Stimulated activated memory B cell treated with anti-CD40 and anti-IgM and Interleukin-4, amounts not matched to agents 10 μg/mL and 1 μg/mL and 100 μg/mL, for 72 hours (primary cell): ENCODE measurements around the gene ISM2.

ENCODE experiments used
- ATAC-seq: fragments of 150-1000 bp; cut with Tn5 transposase; 2 replicates; pipeline ENCODE4 v1.10.0; 2021
- H3K27ac Mint-ChIP-seq: one replicate; pipeline ENCODE4 v1.8.0; 2022; ENCODE audit warnings: mild to moderate bottlenecking, mixed read lengths
- H3K27me3 Mint-ChIP-seq: one replicate; pipeline ENCODE4 v1.8.0; 2022; ENCODE audit warnings: mixed read lengths
- H3K36me3 Mint-ChIP-seq: one replicate; pipeline ENCODE4 v1.8.0; 2022; ENCODE audit warnings: mixed read lengths
- H3K4me1 Mint-ChIP-seq: one replicate; pipeline ENCODE4 v1.8.0; 2022; ENCODE audit warnings: mixed read lengths
- H3K4me3 Mint-ChIP-seq: one replicate; pipeline ENCODE4 v1.8.0; 2022; ENCODE audit warnings: mild to moderate bottlenecking, moderate library complexity, mixed read lengths
- H3K9me3 Mint-ChIP-seq: one replicate; pipeline ENCODE4 v1.8.0; 2022; ENCODE audit warnings: mixed read lengths

The ISM2 gene

DNA sequence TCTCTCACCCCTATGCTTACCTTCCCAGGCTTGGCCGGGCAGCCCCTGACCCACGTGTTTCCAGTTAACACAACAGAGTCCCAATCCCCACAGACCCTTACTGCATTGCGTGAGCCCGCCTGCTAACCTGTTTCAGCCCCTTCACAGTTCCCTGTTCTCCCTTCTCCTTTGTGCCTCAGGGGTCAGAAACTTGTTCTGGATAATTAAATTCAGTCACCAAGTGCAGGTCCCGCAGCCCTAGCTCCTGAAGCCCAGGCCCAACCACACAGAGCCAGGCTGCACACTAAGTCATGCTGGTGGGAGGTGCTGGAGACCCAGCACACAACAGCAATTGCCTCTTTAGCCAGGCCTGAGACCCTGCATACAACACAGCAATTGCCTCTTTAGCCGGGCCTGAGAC is 9.6 kb downstream of the ISM2 start:
- no peak for ATAC-seq
- H3K4me1 Mint-ChIP-seq = no peaks in the 10 kb centered on the region

DNA sequence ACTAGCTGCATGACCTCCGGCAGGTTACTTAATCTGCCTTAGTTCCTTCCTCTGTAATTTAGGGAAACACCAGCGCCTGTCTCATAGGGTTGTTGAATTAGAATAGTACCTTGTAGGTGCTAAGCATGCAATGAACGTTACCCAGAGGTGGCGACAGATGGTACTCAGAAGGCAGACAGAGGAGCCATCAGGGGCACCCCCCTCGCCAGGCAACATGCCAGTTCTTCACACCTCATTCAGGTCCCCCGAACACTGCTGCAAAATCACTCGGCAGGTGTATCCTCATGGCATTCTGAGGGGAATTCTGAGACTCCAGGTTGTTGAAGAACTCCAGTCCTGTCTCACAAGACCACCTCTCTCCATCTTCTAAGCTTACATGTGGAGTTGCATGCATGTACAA is 10.1 kb downstream of the ISM2 start:
- H3K27ac Mint-ChIP-seq = no peak overlapping the region
- no peak overlapping the region for H3K4me3 Mint-ChIP-seq
- no peaks in the 10 kb centered on the region for H3K36me3 Mint-ChIP-seq
- H3K27me3 Mint-ChIP-seq = no peaks in the 10 kb centered on the region
- H3K9me3 Mint-ChIP-seq = no peaks in the 10 kb centered on the region
- no peak for ATAC-seq
- H3K4me1 Mint-ChIP-seq = no peaks in the 10 kb centered on the region

More for the DNA sequence above, 9.6 kb downstream of the ISM2 start:
- no peak overlapping the region for H3K27ac Mint-ChIP-seq
- H3K4me3 Mint-ChIP-seq = no peak overlapping the region
- H3K36me3 Mint-ChIP-seq = no peaks in the 10 kb centered on the region
- H3K9me3 Mint-ChIP-seq = no peaks in the 10 kb centered on the region
- no peaks in the 10 kb centered on the region for H3K27me3 Mint-ChIP-seq

DNA sequence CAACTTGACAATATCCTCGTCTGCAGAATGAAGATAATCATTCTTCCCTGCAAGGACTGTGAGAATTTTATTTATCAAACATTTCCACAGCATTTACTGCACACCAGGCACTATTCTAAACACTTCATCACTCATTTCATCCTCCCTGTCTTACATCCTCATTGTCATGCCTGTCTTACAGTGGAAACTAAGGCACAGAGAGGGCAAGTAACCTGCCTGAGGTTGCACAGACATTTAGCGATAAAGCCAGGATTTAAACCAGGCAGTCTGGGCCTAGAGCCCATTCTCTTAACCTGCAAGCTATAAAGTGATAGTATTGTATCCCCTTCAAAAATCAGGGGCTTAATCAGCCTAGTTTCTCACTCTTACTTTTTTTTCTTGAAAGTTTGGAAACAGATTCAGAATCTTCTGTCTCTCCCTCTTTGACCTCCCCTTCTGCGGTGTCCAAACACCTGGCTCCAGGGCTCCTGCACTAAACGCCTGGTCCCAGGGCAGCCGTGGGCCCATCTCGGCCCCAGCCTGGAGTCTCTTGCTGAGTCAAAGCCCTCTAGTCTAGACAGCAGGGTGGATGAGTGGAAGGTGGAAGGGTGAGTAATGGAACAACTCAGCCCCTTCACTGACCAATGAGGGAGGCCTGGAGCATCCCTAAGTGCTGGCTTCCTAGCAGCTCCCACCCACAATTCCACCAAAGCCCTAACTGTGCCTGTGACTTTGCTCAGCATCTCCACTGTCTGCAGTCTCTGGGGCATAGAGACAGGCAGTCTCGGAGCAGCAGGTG is 12.5 kb downstream of the ISM2 start:
- Mint-ChIP-seq H3K27ac (no peak overlapping the region), H3K4me3 (no peak overlapping the region), H3K4me1 (no peaks in the 10 kb centered on the region), H3K27me3 (no peaks in the 10 kb centered on the region), H3K9me3 (no peaks in the 10 kb centered on the region), H3K36me3 (no peaks in the 10 kb centered on the region)
- ATAC-seq = no peak

DNA sequence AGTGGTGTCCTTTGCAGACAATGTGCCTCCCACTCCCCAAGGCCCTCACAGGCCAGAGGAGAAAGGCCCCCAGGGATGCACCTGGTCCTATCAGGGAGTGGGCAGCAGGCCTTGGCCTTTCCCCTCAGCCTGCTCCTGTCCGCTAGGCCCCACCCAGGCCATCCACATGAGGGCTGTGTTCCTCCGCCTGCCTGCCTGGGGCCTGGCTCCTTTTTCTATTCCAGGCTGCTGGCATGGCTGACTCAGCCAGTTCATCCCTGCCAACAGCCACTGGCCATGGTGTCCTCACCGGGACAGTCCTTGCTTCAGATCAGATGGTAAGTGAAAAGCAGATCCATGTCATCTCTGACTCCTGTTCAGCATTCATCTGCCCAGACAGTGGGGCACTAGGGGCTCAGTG is 13.4 kb downstream of the ISM2 start:
- ATAC-seq = no peak
- Mint-ChIP-seq H3K4me3 (no peak overlapping the region), H3K36me3 (no peaks in the 10 kb centered on the region), H3K27ac (no peak overlapping the region), H3K27me3 (no peaks in the 10 kb centered on the region), H3K9me3 (no peaks in the 10 kb centered on the region), H3K4me1 (no peaks in the 10 kb centered on the region)

DNA sequence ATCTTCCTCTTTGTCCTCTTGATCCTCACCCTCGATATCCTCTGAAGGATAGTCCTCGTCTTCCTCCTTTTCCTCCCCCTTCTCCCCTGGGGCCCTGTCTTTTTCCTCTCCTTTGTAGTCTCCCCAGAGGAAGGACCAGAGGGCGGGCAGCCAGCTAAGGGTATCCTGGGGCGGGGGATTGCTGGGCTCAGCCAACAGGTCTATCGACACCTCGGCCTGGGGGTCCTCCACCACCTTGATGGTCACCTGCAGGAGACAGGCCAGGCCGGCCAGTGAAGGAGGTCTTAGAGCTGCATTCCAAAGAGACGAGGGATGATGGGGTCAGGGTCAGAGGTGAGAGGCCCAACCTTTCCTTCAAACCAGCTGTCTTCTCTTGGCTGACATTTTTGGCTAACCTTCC is 16.2 kb downstream of the ISM2 start:
- H3K4me3 Mint-ChIP-seq = no peak overlapping the region
- H3K9me3 Mint-ChIP-seq = no peaks in the 10 kb centered on the region
- no peaks in the 10 kb centered on the region for H3K27me3 Mint-ChIP-seq
- ATAC-seq = no peak
- peaks cover 7% of the 10 kb centered on the region for H3K4me1 Mint-ChIP-seq
- no peaks in the 10 kb centered on the region for H3K36me3 Mint-ChIP-seq
- H3K27ac Mint-ChIP-seq = no peak overlapping the region

DNA sequence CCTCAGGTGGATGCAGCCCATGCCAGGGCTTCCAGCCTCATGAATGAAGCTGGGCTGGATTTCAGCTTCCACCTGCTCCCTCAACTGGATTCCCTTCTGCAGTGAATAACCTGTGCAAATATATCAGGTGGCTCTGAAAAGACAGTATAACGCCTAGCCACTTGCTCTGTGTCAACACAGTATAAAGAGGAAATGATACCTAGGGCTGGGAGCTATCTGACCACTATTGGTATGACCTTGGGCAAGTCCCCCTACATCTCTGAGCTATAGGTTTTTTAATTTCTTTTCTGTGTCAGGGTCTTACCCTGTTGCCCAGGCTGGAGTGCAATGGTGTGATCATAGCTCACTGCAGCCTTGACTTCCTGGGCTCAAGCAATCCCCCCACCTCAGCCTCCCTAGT is 19.8 kb downstream of the ISM2 start:
- Mint-ChIP-seq H3K27me3 (no peaks in the 10 kb centered on the region), H3K4me3 (no peak overlapping the region)

DNA sequence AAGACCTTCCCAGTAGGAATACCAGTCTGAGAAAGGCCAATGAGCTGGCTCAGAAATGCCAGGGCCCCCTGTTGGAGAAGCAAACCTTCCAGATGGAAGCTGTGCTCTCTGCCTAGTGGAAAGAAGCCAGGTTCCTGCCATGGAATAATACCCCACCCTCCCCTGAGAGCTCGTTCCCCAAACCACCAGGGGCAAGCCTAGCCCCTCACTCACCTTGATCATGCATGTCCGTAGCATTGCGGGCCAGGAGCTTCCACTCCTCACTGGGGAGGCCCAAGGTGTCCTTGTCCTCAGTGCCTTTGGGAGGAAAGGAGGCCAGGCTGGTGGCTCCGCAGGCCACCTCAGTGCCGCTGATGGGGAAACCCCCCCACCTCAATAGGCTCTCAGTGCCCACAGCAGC is 20.6 kb downstream of the ISM2 start:
- H3K27ac Mint-ChIP-seq = no peak overlapping the region
- H3K9me3 Mint-ChIP-seq = no peaks in the 10 kb centered on the region
- no peaks in the 10 kb centered on the region for H3K27me3 Mint-ChIP-seq
- no peak for ATAC-seq
- H3K36me3 Mint-ChIP-seq = no peaks in the 10 kb centered on the region
- H3K4me3 Mint-ChIP-seq = no peak overlapping the region
- peaks cover 7% of the 10 kb centered on the region for H3K4me1 Mint-ChIP-seq

More for the DNA sequence above, 19.8 kb downstream of the ISM2 start:
- no peak overlapping the region for H3K27ac Mint-ChIP-seq
- no peaks in the 10 kb centered on the region for H3K9me3 Mint-ChIP-seq
- peak; percentile 88 for ATAC-seq
- H3K36me3 Mint-ChIP-seq = no peaks in the 10 kb centered on the region
- peaks cover 7% of the 10 kb centered on the region for H3K4me1 Mint-ChIP-seq

DNA sequence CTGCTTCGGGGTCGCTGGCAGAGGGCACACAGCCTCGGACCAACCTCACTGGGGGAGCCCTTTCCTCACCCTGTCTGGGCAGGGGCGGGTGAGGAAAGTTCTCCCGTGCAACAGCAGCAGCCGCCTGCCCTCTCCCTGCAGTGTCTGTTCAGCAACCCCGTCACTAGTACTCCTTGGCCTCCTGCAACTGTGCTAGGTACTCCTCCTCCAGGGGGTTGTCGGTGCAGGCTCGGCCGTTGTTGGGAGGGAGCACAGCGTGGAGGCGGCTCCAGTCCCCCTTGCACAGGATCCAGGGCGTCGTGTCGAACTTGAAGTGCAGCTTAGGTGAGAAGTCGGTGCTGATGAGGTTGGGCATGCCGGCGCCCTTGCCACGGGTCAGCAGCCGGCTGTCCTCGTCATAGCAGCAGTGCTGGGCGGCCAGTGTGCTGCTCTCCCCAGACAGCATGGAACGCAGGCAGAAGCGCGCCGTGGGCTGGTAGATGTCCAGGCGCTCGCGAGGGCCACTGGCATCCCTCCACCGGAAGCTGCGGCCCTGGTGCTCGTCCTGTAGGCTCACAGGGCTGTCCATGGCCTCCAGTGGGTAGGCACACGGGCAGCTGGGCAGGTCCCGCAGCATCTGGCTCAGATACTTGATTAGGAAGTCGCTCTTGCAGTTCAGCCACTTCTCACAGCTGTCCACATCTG is 23.0 kb downstream of the ISM2 start:
- peaks cover 7% of the 10 kb centered on the region for H3K4me1 Mint-ChIP-seq
- no peak for ATAC-seq
- H3K36me3 Mint-ChIP-seq = no peaks in the 10 kb centered on the region
- H3K4me3 Mint-ChIP-seq = no peak overlapping the region
- no peaks in the 10 kb centered on the region for H3K27me3 Mint-ChIP-seq
- H3K9me3 Mint-ChIP-seq = no peaks in the 10 kb centered on the region
- no peak overlapping the region for H3K27ac Mint-ChIP-seq

DNA sequence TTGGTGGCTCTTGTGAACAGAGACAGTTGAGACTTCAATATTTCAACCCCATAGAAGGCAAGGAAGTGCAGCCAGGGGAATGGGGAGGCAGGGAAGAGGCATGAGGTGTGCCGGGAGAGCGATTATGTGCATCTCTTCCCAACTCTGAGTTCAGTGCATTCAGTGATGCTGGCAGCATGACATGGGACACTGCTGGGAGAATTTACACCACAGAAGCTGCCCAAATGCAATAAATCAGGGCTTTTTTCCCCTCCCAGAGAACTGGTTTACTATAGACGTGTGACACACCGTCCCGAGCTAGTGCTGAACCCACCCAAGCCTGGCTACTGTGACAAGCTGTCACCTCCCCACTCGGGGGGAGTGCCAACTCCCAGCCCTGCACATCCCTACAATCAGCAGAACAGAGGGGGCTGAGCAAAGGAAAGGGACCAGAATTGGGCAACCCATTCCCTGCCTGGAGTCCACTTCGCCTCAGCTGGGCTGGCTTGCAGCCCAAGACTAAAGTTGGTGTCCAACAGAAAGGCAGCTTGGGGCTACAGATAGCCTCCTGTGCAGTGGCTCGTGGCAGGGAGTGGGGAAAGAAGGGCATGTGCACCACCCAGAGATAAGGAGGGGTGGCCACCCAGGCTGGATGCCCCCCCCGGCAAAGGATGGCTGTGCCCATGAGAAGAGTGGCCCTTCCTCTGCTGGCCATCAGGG is 24.0 kb downstream of the ISM2 start:
- H3K36me3 Mint-ChIP-seq = peaks cover under 1% of the 10 kb centered on the region
- no peaks in the 10 kb centered on the region for H3K9me3 Mint-ChIP-seq
- peaks cover 7% of the 10 kb centered on the region for H3K4me1 Mint-ChIP-seq
- H3K27ac Mint-ChIP-seq = no peak overlapping the region
- no peak overlapping the region for H3K4me3 Mint-ChIP-seq
- no peaks in the 10 kb centered on the region for H3K27me3 Mint-ChIP-seq
- ATAC-seq = no peak

DNA sequence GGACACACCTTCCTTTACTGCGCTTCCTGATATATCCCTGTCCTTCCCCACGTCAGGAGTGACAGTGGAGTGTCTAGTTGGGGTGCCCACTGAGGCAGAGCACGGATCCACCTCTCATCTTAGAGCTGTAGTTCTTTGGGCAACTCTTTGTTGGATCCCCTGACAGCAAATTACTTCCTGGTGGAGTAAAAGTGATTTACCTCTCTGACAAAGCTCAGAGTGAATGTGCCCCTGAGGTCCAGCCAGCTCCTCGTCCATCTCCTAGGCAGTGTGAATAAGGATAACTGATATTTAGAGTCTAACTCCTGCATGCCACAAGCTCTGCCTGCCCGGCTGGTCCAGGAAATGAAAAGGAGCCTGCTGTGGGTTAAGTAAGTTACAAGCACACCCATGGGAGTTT is 24.7 kb downstream of the ISM2 start:
- Mint-ChIP-seq H3K4me1 (peaks cover 6% of the 10 kb centered on the region), H3K27ac (no peak overlapping the region), H3K4me3 (no peak overlapping the region), H3K36me3 (peaks cover 7% of the 10 kb centered on the region), H3K27me3 (no peaks in the 10 kb centered on the region), H3K9me3 (no peaks in the 10 kb centered on the region)
- no peak for ATAC-seq

DNA sequence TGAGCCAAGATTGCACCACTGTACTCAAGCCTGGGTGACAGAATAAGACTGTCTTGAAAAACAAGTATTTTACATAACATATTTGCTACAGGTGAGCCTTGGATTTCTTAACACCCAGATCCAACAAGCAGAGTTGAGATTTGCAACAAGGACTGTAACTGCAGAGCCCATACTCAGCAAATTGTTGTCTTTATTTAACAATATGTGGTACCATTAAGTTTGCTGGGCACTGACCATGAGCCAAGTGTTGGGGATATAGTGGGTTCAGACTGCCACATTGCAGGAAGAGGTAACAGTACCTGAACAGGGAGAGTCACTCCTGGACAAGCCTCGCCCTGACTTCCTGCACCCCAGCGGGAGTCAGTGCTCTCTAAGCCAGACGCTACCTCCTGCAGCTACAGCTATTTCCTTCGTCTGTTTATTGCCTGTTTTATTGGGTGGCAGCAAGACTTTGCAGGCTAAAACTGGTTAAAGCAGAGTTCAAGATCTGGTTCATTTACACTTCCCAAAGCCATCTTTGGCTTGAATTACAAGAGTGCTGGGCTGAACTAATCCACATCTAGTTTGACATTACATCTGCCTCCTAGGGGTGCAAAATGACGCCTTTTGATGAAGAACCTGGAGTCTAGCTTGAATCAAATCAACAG is 28.3 kb downstream of the ISM2 start:
- Mint-ChIP-seq H3K27ac (no peak overlapping the region), H3K27me3 (no peaks in the 10 kb centered on the region), H3K4me1 (no peaks in the 10 kb centered on the region), H3K9me3 (no peaks in the 10 kb centered on the region), H3K36me3 (peaks cover 25% of the 10 kb centered on the region), H3K4me3 (no peak overlapping the region)
- no peak for ATAC-seq

DNA sequence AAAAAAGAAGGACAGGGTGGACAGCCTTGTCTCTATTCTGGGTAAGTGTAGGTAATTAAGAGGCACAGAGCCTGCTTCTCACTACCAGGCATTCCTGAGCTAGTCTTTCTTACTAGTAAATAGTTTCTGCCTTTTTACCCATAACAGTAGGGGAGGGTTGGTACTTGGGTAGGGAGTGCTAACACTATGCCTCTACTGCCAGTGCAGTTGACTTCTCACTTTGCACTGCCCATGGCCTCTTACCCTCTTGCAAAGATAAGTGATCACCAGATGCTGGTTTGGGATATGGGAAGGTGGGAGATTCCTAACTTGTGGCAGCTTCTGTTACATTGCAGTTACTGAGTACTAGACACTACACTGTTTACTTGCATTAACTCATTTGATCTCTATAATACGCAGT is 29.1 kb downstream of the ISM2 start:
- Mint-ChIP-seq H3K4me3 (no peak overlapping the region), H3K27me3 (no peaks in the 10 kb centered on the region), H3K4me1 (no peaks in the 10 kb centered on the region), H3K9me3 (no peaks in the 10 kb centered on the region), H3K27ac (no peak overlapping the region), H3K36me3 (peaks cover 32% of the 10 kb centered on the region)
- no peak for ATAC-seq

DNA sequence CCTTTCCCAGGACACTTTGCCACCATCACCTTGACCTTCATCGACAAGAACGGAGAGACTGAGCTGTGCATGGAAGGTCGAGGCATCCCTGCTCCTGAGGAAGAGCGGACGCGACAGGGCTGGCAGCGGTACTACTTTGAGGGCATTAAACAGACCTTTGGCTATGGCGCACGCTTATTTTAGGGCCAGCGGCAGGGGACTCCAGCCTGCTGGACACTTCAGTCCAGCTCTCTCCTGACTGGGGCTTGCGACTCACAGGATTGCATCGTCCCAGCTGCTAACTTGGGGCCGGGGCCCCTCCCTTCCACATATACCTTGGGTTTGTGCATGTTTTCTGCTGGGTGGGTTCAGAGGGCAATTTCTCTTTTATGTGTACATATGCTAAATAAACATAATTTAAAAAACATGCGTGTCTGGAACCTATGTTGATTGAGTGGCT is 29.5 kb downstream of the ISM2 start:
- H3K27me3 Mint-ChIP-seq = no peaks in the 10 kb centered on the region
- H3K4me1 Mint-ChIP-seq = no peaks in the 10 kb centered on the region
- no peaks in the 10 kb centered on the region for H3K9me3 Mint-ChIP-seq
- H3K36me3 Mint-ChIP-seq = peaks cover 32% of the 10 kb centered on the region
- H3K4me3 Mint-ChIP-seq = no peak overlapping the region
- ATAC-seq = no peak
- no peak overlapping the region for H3K27ac Mint-ChIP-seq

DNA sequence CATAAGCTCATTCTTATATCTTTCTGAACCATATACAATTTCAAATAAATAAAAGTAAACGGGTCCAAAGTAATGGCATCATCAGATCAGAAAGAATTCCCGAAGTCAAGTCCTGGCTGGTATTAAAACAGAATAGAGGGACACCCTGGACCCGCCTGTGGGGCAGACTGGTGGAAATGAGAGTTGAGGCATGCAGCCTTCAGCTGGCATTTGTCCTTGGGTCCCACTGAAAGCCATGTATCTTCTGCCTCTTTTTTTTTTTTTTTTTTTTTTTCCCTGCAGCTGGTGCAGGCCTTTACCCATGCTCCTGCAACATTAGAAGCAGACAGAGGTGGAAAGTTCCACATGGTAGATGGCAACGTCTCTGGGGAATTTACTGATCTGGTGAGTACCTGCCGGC is 30.8 kb downstream of the ISM2 start:
- Mint-ChIP-seq H3K27me3 (no peaks in the 10 kb centered on the region), H3K4me1 (no peaks in the 10 kb centered on the region), H3K27ac (no peak overlapping the region), H3K4me3 (no peak overlapping the region), H3K9me3 (no peaks in the 10 kb centered on the region), H3K36me3 (peaks cover 35% of the 10 kb centered on the region)
- ATAC-seq = no peak

DNA sequence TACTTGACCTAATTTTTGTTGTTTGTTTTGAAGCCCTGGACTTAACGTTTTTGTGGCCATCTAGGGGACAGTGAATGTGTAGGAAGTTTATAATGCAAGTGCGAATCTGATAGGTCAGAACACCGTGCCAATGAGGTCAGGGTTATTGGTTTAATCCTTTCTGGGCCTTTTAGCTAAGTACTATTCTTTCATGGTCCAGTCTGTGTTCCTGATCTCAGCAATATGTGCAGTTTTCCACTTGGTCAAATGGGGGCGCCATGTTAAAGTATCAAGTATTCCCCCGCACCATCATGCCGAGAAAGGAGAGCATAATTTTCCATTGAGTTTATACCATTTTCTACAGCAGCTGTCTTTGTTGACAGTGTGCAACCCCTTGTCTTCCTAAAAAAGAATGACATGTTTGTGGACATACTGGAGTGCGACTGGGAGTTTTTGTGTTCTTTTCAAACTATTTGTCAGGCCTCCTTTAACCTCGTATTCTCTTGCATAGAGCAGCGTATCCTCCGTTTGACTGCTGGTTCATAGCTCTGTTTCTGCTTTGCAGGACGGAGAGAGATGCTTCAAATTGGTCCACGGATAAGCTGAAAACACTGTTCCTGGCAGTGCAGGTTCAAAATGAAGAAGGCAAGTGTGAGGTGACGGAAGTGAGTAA is 39.4 kb downstream of the ISM2 start:
- Mint-ChIP-seq H3K27me3 (no peaks in the 10 kb centered on the region), H3K4me1 (peaks cover 32% of the 10 kb centered on the region), H3K36me3 (peaks cover 35% of the 10 kb centered on the region), H3K27ac (peak overlapping the region; percentile 97), H3K9me3 (no peaks in the 10 kb centered on the region), H3K4me3 (peak overlapping the region; percentile 100)
- ATAC-seq = no peak
